ENCODE results near the gene IL1RAPL2.
"Not testable (repeated sequence)": the region's sequence is repeated elsewhere in the genome, so short reads cannot be mapped to it uniquely, and the experiment has no call there.

IL1RAPL2 gene

GRCh38 chrX:105179644-105180043 is 613.6 kb downstream of the IL1RAPL2 start:
- DNase-seq (ENCODE audit: low read depth): no peak

GRCh38 chrX:105189093-105189492 is 623.1 kb downstream of the IL1RAPL2 start:
- no peak for DNase-seq (ENCODE audit: low read depth)

- DNase-seq (ENCODE audit: low read depth): no peak
Observed at GRCh38 chrX:105190252-105190853, 624.4 kb downstream of the IL1RAPL2 start.

- no peak for DNase-seq (ENCODE audit: low read depth)
Observed at GRCh38 chrX:105191878-105192277, 625.9 kb downstream of the IL1RAPL2 start.

GRCh38 chrX:105209406-105209805 is 643.4 kb downstream of the IL1RAPL2 start:
- no peak for DNase-seq (ENCODE audit: low read depth)

- no peak for DNase-seq (ENCODE audit: low read depth)
Observed at GRCh38 chrX:105210258-105210657, 644.3 kb downstream of the IL1RAPL2 start.

- no peak for DNase-seq (ENCODE audit: low read depth)
Observed at GRCh38 chrX:105211066-105211575, 645.1 kb downstream of the IL1RAPL2 start.

GRCh38 chrX:105219454-105220401 is 653.7 kb downstream of the IL1RAPL2 start:
- no peak for DNase-seq (ENCODE audit: low read depth)

GRCh38 chrX:105220636-105221035 is 654.6 kb downstream of the IL1RAPL2 start, which contains the start of gene TEX13A:
Gene TEX13A, minus strand, starts transcription at chrX:105220694. Its CDS starts 297 bp downstream, at chrX:105220397.
- no peak for DNase-seq (ENCODE audit: low read depth)

GRCh38 chrX:105221374-105221773 is 655.4 kb downstream of the IL1RAPL2 start:
- DNase-seq (ENCODE audit: low read depth): no peak

- DNase-seq (ENCODE audit: low read depth): no peak
Observed at GRCh38 chrX:105226499-105226898, 660.5 kb downstream of the IL1RAPL2 start.

- DNase-seq (ENCODE audit: low read depth): no peak
Observed at GRCh38 chrX:105228602-105229001, 662.6 kb downstream of the IL1RAPL2 start.

GRCh38 chrX:105229146-105229545 is 663.1 kb downstream of the IL1RAPL2 start:
- DNase-seq (ENCODE audit: low read depth): no peak

GRCh38 chrX:105237407-105237806 is 671.4 kb downstream of the IL1RAPL2 start:
- not testable (repeated sequence) for DNase-seq (ENCODE audit: low read depth)

GRCh38 chrX:105241056-105241455 is 675.1 kb downstream of the IL1RAPL2 start:
- no peak for DNase-seq (ENCODE audit: low read depth)

GRCh38 chrX:105260291-105261043 is 694.5 kb downstream of the IL1RAPL2 start:
- DNase-seq (ENCODE audit: low read depth): no peak

GRCh38 chrX:105263171-105263570 is 697.2 kb downstream of the IL1RAPL2 start:
- no peak for DNase-seq (ENCODE audit: low read depth)

GRCh38 chrX:105263801-105264200 is 697.8 kb downstream of the IL1RAPL2 start:
- no peak for DNase-seq (ENCODE audit: low read depth)

- DNase-seq (ENCODE audit: low read depth): no peak
Observed at GRCh38 chrX:105265093-105265492, 699.1 kb downstream of the IL1RAPL2 start.

- no peak for DNase-seq (ENCODE audit: low read depth)
Observed at GRCh38 chrX:105266456-105266855, 700.5 kb downstream of the IL1RAPL2 start.

GRCh38 chrX:105267167-105267566 is 701.2 kb downstream of the IL1RAPL2 start:
- no peak for DNase-seq (ENCODE audit: low read depth)

- DNase-seq (ENCODE audit: low read depth): no peak
Observed at GRCh38 chrX:105269386-105269785, 703.4 kb downstream of the IL1RAPL2 start.
